Measurements from ENCODE around the gene PTPRM.

The PTPRM gene

DNA sequence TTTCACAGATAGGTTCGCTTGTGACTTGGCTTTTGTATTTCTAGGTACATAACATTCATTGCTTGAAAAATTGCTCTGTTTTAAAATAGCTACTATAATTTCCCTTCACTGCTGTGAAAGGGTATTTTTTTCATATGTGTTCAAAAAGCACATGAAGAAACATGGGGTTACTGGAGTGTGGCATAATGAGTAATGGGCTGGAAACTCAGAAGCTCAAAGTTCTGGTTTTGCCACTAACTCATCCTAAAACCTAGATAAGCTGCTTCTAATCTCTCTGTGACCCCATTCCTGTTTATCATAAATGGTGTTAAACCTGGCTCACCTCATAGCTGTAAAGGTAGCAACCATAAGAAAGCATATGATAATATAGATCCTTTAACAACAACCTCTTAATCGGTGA is 319.3 kb downstream of the PTPRM start:
- H3K4me3 Mint-ChIP-seq: no peak overlapping the region
- no peak for ATAC-seq (replicated peaks)
- H3K4me1 Mint-ChIP-seq: no peaks in the 10 kb centered on the region
- no peaks in the 10 kb centered on the region for H3K27me3 Mint-ChIP-seq
- H3K9me3 Mint-ChIP-seq: peaks cover 0 to 4% of the 10 kb centered on the region in 2 donors
- no peaks in the 10 kb centered on the region for H3K36me3 Mint-ChIP-seq
- no peak overlapping the region for H3K27ac Mint-ChIP-seq
- no peak for DNase-seq

- Mint-ChIP-seq H3K36me3 (no peaks in the 10 kb centered on the region), H3K4me1 (no peaks in the 10 kb centered on the region), H3K27me3 (no peaks in the 10 kb centered on the region), H3K9me3 (peaks cover 0 to 1% of the 10 kb centered on the region in 2 donors), H3K27ac (no peak overlapping the region), H3K4me3 (no peak overlapping the region)
- DNase-seq (no peak), ATAC-seq (replicated peaks) (no peak)
These were observed 322.4 kb downstream of the PTPRM start for GRCh38 chr18:7889515-7889914.

- Mint-ChIP-seq H3K4me3 (no peak overlapping the region), H3K9me3 (peaks cover 0 to 1% of the 10 kb centered on the region in 2 donors), H3K4me1 (no peaks in the 10 kb centered on the region), H3K36me3 (no peaks in the 10 kb centered on the region), H3K27ac (no peak overlapping the region), H3K27me3 (no peaks in the 10 kb centered on the region)
- ATAC-seq (replicated peaks) (no peak), DNase-seq (no peak)
These were observed 323.0 kb downstream of the PTPRM start for GRCh38 chr18:7890075-7890474.

- Mint-ChIP-seq H3K36me3 (no peaks in the 10 kb centered on the region), H3K4me1 (no peaks in the 10 kb centered on the region), H3K27ac (no peak overlapping the region), H3K27me3 (no peaks in the 10 kb centered on the region), H3K4me3 (no peak overlapping the region), H3K9me3 (peaks cover 0 to 1% of the 10 kb centered on the region in 2 donors)
- ATAC-seq (replicated peaks): no peak
- no peak for DNase-seq
These were observed 325.4 kb downstream of the PTPRM start for GRCh38 chr18:7892556-7892955.

DNA sequence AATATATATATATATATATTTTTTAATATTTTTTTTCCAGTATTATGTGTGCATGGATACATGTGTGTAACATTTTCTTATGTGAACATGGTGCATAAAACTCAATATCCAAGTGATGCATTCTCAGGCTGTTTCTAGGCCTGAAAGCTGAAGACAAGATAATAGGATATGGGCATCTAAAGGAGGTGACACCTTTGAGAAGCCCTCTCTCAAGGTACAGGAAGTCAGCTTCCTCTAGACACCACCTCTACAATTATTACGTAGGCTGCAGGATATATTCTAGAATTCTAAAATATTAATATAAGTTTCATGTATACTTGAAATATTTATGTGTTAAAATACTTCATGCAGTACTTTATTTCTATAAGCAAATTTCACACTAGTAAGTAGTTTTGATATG is 327.5 kb downstream of the PTPRM start:
- Mint-ChIP-seq H3K9me3 (peaks cover 0 to under 1% of the 10 kb centered on the region in 2 donors), H3K4me3 (no peak overlapping the region), H3K4me1 (no peaks in the 10 kb centered on the region), H3K36me3 (no peaks in the 10 kb centered on the region), H3K27ac (no peak overlapping the region), H3K27me3 (no peaks in the 10 kb centered on the region)
- DNase-seq (no peak), ATAC-seq (replicated peaks) (no peak)

DNA sequence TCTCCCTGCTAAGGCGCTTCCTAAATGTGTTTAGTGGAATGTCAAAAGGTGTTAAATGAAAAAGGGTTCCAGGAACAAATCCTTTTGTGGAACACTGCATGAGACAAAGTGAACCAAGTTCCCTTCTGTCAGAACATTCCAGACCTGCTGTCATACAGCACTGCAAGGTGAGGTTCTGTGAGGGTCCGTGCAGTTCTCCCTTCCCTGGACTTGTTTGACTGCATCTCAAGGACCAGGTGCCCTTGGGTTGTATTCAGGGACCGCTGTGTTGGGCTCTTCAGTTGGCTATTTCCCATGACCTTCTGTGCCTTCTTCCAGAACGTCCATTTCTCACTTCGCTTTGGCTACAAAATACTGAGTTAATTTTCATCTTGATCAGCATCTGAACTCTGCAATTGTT is 328.2 kb downstream of the PTPRM start:
- Mint-ChIP-seq H3K4me1 (no peaks in the 10 kb centered on the region), H3K27me3 (no peaks in the 10 kb centered on the region), H3K4me3 (no peak overlapping the region), H3K27ac (no peak overlapping the region), H3K36me3 (no peaks in the 10 kb centered on the region), H3K9me3 (no peaks in the 10 kb centered on the region)
- DNase-seq (no peak), ATAC-seq (replicated peaks) (no peak)

DNA sequence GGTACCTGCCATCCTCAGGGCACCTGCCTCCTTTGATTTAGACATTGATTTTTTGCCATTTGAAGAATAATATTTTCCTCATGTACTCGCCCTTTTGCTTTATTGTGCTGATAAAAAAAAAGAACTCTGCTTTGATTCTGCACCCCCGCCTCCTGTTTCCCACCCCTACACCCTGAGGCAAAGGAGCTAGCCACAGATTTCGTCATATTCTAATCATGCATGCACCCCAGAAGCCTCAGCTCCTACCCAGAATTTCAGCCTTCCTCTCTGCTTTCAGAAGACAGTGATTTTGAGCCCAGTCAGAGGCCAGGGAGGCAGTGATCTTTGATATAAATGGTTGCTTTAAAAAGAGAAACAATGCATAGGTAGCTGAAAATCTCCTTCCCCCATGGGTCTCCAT is 329.0 kb downstream of the PTPRM start:
- DNase-seq (no peak), ATAC-seq (replicated peaks) (no peak)
- Mint-ChIP-seq H3K4me1 (no peaks in the 10 kb centered on the region), H3K4me3 (no peak overlapping the region), H3K9me3 (no peaks in the 10 kb centered on the region), H3K27ac (no peak overlapping the region), H3K27me3 (no peaks in the 10 kb centered on the region), H3K36me3 (no peaks in the 10 kb centered on the region)

- DNase-seq: no peak
- Mint-ChIP-seq H3K4me3 (no peak overlapping the region), H3K4me1 (no peaks in the 10 kb centered on the region), H3K9me3 (no peaks in the 10 kb centered on the region), H3K36me3 (no peaks in the 10 kb centered on the region), H3K27ac (no peak overlapping the region), H3K27me3 (no peaks in the 10 kb centered on the region)
- no peak for ATAC-seq (replicated peaks)
These were observed 329.8 kb downstream of the PTPRM start for GRCh38 chr18:7896805-7897518.

DNA sequence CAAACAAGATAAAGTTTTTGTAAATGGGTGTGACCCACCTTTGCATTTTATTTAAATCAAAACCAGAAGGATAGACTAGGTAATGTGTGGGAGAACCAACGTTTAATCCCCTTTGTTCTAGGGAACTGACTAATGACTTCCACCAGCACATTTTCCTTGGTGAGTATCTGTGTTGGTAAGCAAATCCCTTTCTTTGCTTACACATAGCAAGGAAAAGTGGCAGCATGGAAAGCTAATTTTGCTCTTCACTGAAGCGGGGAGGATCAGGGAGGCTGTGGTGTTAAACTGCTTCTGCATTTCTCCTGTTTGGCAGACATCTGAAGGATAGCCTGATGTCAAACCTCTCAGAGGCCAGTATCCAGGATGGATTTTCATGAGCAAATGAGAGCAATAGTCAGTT is 331.1 kb downstream of the PTPRM start:
- no peak overlapping the region for H3K4me3 Mint-ChIP-seq
- no peak for DNase-seq
- no peaks in the 10 kb centered on the region for H3K27me3 Mint-ChIP-seq
- no peak for ATAC-seq (replicated peaks)
- no peaks in the 10 kb centered on the region for H3K9me3 Mint-ChIP-seq
- H3K27ac Mint-ChIP-seq: no peak overlapping the region
- H3K4me1 Mint-ChIP-seq: no peaks in the 10 kb centered on the region
- H3K36me3 Mint-ChIP-seq: no peaks in the 10 kb centered on the region

DNA sequence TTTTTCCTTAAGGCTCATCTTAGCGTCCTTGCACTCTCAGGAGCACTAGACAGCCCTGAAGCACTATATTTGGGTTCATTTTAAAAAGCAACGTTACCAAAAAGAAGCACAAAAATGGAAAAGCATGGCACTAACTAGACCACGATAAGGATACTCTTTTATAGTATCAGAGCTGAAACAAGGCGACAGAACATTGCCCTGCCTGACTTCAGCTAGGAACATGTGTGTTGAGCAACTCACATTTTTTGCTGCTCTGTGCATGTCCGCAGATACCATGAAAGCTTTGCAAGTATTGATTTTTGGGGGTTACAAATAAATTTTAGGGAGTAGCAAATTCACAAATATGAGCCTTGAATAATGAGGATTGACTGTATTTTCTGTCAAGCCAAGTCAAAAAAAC is 332.0 kb downstream of the PTPRM start:
- H3K4me1 Mint-ChIP-seq: no peaks in the 10 kb centered on the region
- no peaks in the 10 kb centered on the region for H3K9me3 Mint-ChIP-seq
- H3K27ac Mint-ChIP-seq: no peak overlapping the region
- ATAC-seq (replicated peaks) (no peak), DNase-seq (no peak)
- H3K27me3 Mint-ChIP-seq: no peaks in the 10 kb centered on the region
- H3K36me3 Mint-ChIP-seq: no peaks in the 10 kb centered on the region
- no peak overlapping the region for H3K4me3 Mint-ChIP-seq

- Mint-ChIP-seq H3K36me3 (no peaks in the 10 kb centered on the region), H3K4me3 (no peak overlapping the region), H3K27me3 (no peaks in the 10 kb centered on the region), H3K27ac (no peak overlapping the region), H3K4me1 (no peaks in the 10 kb centered on the region), H3K9me3 (no peaks in the 10 kb centered on the region)
- ATAC-seq (replicated peaks) (no peak), DNase-seq (no peak)
These were observed 333.0 kb downstream of the PTPRM start for GRCh38 chr18:7900091-7900490.

DNA sequence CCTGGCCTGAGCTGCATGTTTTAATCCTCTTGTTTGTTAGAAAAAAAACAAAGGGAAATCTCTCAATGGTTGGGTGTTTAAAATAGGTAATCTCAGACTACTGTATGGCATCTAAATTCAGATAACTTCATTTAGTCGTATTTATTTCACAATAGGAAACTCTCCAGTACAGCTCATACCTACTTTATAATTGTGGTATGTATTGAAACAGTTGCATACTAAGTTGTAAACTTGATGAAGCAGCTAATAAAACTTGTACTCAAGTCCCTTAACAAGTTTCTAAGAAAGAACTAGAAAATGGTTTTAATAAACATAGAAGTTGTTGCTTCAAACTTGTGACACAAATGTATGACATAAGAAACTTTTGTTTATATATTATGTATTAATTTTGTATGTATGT is 334.5 kb downstream of the PTPRM start:
- no peak overlapping the region for H3K27ac Mint-ChIP-seq
- H3K27me3 Mint-ChIP-seq: no peaks in the 10 kb centered on the region
- no peak for ATAC-seq (replicated peaks)
- no peak for DNase-seq
- H3K36me3 Mint-ChIP-seq: no peaks in the 10 kb centered on the region
- no peaks in the 10 kb centered on the region for H3K4me1 Mint-ChIP-seq
- H3K9me3 Mint-ChIP-seq: peaks cover 0 to 5% of the 10 kb centered on the region in 2 donors
- H3K4me3 Mint-ChIP-seq: no peak overlapping the region

GRCh38 chr18:7902399-7902839 is 335.3 kb downstream of the PTPRM start:
- ATAC-seq (replicated peaks) (no peak), DNase-seq (no peak)
- Mint-ChIP-seq H3K4me1 (no peaks in the 10 kb centered on the region), H3K27me3 (no peaks in the 10 kb centered on the region), H3K9me3 (peaks cover 0 to 5% of the 10 kb centered on the region in 2 donors), H3K27ac (no peak overlapping the region), H3K36me3 (no peaks in the 10 kb centered on the region), H3K4me3 (no peak overlapping the region)

DNA sequence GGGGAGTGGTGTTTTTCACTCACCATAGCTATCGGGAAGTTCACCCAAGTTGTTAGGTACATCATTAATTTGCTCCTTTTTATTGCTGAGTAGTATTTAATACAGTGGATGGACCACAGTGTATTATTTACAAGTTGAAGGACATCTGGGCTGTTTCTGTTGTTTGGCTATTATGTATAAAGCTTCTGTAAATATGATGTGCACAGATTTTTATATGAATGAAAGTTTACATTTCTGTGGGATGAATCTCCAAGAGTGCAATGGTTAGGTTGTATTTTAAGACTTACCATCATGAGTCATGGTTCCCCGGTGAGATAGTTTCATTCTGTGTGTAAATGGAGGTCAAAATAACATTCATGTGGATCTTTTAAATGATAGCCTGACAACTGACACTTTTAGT is 337.4 kb downstream of the PTPRM start:
- no peaks in the 10 kb centered on the region for H3K36me3 Mint-ChIP-seq
- no peak overlapping the region for H3K27ac Mint-ChIP-seq
- H3K9me3 Mint-ChIP-seq: peaks cover 0 to 5% of the 10 kb centered on the region in 2 donors
- no peaks in the 10 kb centered on the region for H3K4me1 Mint-ChIP-seq
- no peak for DNase-seq
- no peak overlapping the region for H3K4me3 Mint-ChIP-seq
- no peaks in the 10 kb centered on the region for H3K27me3 Mint-ChIP-seq
- ATAC-seq (replicated peaks): no peak

GRCh38 chr18:7908681-7909299 is 341.7 kb downstream of the PTPRM start:
- Mint-ChIP-seq H3K27ac (no peak overlapping the region), H3K4me3 (no peak overlapping the region), H3K36me3 (no peaks in the 10 kb centered on the region), H3K27me3 (no peaks in the 10 kb centered on the region), H3K9me3 (peaks cover 0 to 5% of the 10 kb centered on the region in 2 donors), H3K4me1 (no peaks in the 10 kb centered on the region)
- DNase-seq: no peak
- ATAC-seq (replicated peaks): no peak
